Measurements from ENCODE around the gene SPATA19. TPM values are rescaled to one million over a fixed set of nuclear protein-coding genes. Genes with fewer than 3 reads are reported as not detected.
"Not testable (repeated sequence)": the region's sequence is repeated elsewhere in the genome, so short reads cannot be mapped to it uniquely, and the experiment has no call there.

Gene SPATA19
- total RNA-seq, 1 donor from 2014 or later = not detected

- Mint-ChIP-seq H3K27ac (no peak overlapping the region), H3K4me3 (no peak overlapping the region), H3K9me3 (no peaks in the 10 kb centered on the region), H3K27me3 (peaks cover 16% of the 10 kb centered on the region), H3K36me3 (no peaks in the 10 kb centered on the region), H3K4me1 (ENCODE audit: unreplicated experiment) (no peaks in the 10 kb centered on the region)
- no peak for TF ChIP-seq CTCF (conservative IDR thresholded peaks at IDR 0.05)
- no peak for DNase-seq (ENCODE audit: extremely low spot score, unreplicated experiment)
These were observed 20.2 kb upstream of the SPATA19 start for GRCh38 chr11:133865466-133865865.

GRCh38 chr11:133864756-133865155 is 19.4 kb upstream of the SPATA19 start:
- no peaks in the 10 kb centered on the region for H3K9me3 Mint-ChIP-seq
- H3K27me3 Mint-ChIP-seq = peaks cover 16% of the 10 kb centered on the region
- H3K4me1 Mint-ChIP-seq (ENCODE audit: unreplicated experiment) = no peaks in the 10 kb centered on the region
- TF ChIP-seq CTCF (conservative IDR thresholded peaks at IDR 0.05) = no peak
- H3K36me3 Mint-ChIP-seq = no peaks in the 10 kb centered on the region
- DNase-seq (ENCODE audit: extremely low spot score, unreplicated experiment) = peak; percentile 61
- H3K27ac Mint-ChIP-seq = no peak overlapping the region
- H3K4me3 Mint-ChIP-seq = no peak overlapping the region

GRCh38 chr11:133860151-133860550 is 14.8 kb upstream of the SPATA19 start:
- Mint-ChIP-seq H3K36me3 (no peaks in the 10 kb centered on the region), H3K4me3 (no peak overlapping the region), H3K9me3 (no peaks in the 10 kb centered on the region), H3K27ac (no peak overlapping the region), H3K27me3 (peaks cover 23% of the 10 kb centered on the region), H3K4me1 (ENCODE audit: unreplicated experiment) (no peaks in the 10 kb centered on the region)
- TF ChIP-seq CTCF (conservative IDR thresholded peaks at IDR 0.05) = no peak
- no peak for DNase-seq (ENCODE audit: extremely low spot score, unreplicated experiment)

- H3K27ac Mint-ChIP-seq; H3K9me3 Mint-ChIP-seq; H3K4me1 Mint-ChIP-seq (ENCODE audit: unreplicated experiment); H3K36me3 Mint-ChIP-seq; H3K4me3 Mint-ChIP-seq: not testable (repeated sequence)
- peaks cover 28% of the 10 kb centered on the region for H3K27me3 Mint-ChIP-seq
- peak; percentile 40 for DNase-seq (ENCODE audit: extremely low spot score, unreplicated experiment)
These were observed 9.1 kb upstream of the SPATA19 start for GRCh38 chr11:133854330-133854960.

GRCh38 chr11:133844217-133844616 is 1.1 kb downstream of the SPATA19 start:
- Mint-ChIP-seq H3K4me1 (ENCODE audit: unreplicated experiment) (no peaks in the 10 kb centered on the region), H3K36me3 (no peaks in the 10 kb centered on the region), H3K27me3 (peaks cover 19% of the 10 kb centered on the region), H3K27ac (no peak overlapping the region), H3K4me3 (no peak overlapping the region), H3K9me3 (no peaks in the 10 kb centered on the region)
- no peak for DNase-seq (ENCODE audit: extremely low spot score, unreplicated experiment)
- TF ChIP-seq CTCF (conservative IDR thresholded peaks at IDR 0.05) = no peak

GRCh38 chr11:133843454-133843987 is 1.8 kb downstream of the SPATA19 start:
- no peaks in the 10 kb centered on the region for H3K36me3 Mint-ChIP-seq
- H3K9me3 Mint-ChIP-seq = no peaks in the 10 kb centered on the region
- no peak for TF ChIP-seq CTCF (conservative IDR thresholded peaks at IDR 0.05)
- no peak for DNase-seq (ENCODE audit: extremely low spot score, unreplicated experiment)
- no peak overlapping the region for H3K4me3 Mint-ChIP-seq
- no peak overlapping the region for H3K27ac Mint-ChIP-seq
- H3K27me3 Mint-ChIP-seq = peaks cover 15% of the 10 kb centered on the region
- no peaks in the 10 kb centered on the region for H3K4me1 Mint-ChIP-seq (ENCODE audit: unreplicated experiment)
